Lower leg skin (tissue), 4 donors: ENCODE results near the gene INPP5D. TPM values are rescaled to one million over a fixed set of nuclear protein-coding genes. Genes with fewer than 3 reads are reported as not detected.

ENCODE experiments used
- DNase-seq, 2 donors: peaks; one replicate each; pipeline ENCODE4 v3.0.0-alpha.2; 2019; ENCODE audit warnings: low spot score in 2 of 2
- H3K4me3 ChIP-seq: fragments of 200-600 bp; sonication (generic); 2 replicates; pipeline ENCODE4 v1.5.1; 2017; ENCODE audit warnings: mild to moderate bottlenecking, low read depth; ENCODE audit not compliant: poor library complexity, severe bottlenecking
- CTCF ChIP-seq, 3 donors: fragments of 450-650 bp; IDR thresholded peaks; one replicate each; pipeline ENCODE4 v1.5.1; 2016; ENCODE audit warnings: antibody characterized with exemption in 3 of 3, mild to moderate bottlenecking in 3 of 3, moderate library complexity in 2 of 3
- POLR2A ChIP-seq, 2 donors: fragments of 450-650 bp; IDR thresholded peaks; one replicate each; pipeline ENCODE4 v1.6.1; 2016 to 2017; ENCODE audit warnings: antibody characterized with exemption in 2 of 2, mild to moderate bottlenecking in 1 of 2, moderate library complexity in 1 of 2
- WGBS, 2 donors: methylation state at CpG; one replicate each; pipeline ENCODE4 v1.1.5; 2018; 5-methylcytosine and 5-hydroxymethylcytosine counted together
- intact Hi-C: fragments of 100-400 bp; cut with DNase I; formaldehyde crosslinking; loops from one replicate; pipeline ENCODE4 v1.15.0; 2023; ENCODE audit warnings: low total_unique reads
- total RNA-seq, 4 donors: library from RNA; depleted of rRNA; stranded (reverse); fragments of >200 nt; gene quantifications; one replicate each; pipeline ENCODE4 v1.1.0, GENCODE V29; 2016

Gene INPP5D
- total RNA-seq, 4 donors from 2014 or later, result 8.6 to 15.0 (median 13.0) TPM

DNA sequence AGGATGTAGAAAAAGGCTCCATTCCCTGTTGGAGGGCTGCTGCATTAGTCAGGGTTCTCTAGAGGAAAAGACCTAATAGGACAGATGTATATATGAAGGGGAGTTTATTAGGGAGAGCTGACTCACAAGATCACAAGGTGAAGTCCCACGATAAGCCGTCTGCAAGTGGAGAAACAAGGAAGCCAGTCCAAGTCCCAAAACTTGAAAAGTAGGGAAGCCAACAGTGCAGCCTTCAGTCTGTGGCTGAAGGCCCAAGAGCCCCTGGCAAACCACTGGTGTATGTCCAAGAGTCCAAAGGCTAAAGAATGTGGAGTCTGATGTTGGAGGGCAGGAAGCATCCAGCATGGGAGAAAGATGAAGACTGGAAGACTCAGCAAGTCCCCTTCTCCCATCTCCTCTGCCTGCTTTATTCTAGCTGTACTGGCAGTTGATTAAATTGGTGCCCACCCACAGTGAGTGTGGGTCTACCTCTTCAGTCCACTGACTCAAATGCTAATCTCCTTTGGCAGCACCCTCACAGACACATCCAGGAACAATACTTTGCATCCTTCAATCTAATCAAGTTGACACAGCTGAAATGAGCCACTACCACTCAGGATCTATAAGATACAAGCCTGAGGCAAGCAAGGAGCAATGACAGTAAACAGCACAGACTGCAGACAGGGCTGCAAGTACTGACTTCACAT is 161.4 kb downstream of the INPP5D start:
- TF ChIP-seq CTCF (IDR thresholded peaks at IDR 0.05) (no peak), POLR2A (IDR thresholded peaks at IDR 0.05) (no peak)
- H3K4me3 ChIP-seq, result no peak overlapping the region
- 60 to 65% methylated on average over 2 of the region's 2 CpGs for whole genome bisulfite sequencing, 2 donors
- intact Hi-C loops, result no loop called here
- DNase-seq, result no peak

GRCh38 chr2:233223059-233223894 is 163.1 kb downstream of the INPP5D start:
- H3K4me3 ChIP-seq, result no peak overlapping the region
- WGBS, 2 donors, result 87 to 88% methylated on average over 14 of the region's 14 CpGs
- TF ChIP-seq CTCF (IDR thresholded peaks at IDR 0.05) (no peak), POLR2A (IDR thresholded peaks at IDR 0.05) (no peak)
- intact Hi-C loops, result no loop called here
- no peak for DNase-seq

DNA sequence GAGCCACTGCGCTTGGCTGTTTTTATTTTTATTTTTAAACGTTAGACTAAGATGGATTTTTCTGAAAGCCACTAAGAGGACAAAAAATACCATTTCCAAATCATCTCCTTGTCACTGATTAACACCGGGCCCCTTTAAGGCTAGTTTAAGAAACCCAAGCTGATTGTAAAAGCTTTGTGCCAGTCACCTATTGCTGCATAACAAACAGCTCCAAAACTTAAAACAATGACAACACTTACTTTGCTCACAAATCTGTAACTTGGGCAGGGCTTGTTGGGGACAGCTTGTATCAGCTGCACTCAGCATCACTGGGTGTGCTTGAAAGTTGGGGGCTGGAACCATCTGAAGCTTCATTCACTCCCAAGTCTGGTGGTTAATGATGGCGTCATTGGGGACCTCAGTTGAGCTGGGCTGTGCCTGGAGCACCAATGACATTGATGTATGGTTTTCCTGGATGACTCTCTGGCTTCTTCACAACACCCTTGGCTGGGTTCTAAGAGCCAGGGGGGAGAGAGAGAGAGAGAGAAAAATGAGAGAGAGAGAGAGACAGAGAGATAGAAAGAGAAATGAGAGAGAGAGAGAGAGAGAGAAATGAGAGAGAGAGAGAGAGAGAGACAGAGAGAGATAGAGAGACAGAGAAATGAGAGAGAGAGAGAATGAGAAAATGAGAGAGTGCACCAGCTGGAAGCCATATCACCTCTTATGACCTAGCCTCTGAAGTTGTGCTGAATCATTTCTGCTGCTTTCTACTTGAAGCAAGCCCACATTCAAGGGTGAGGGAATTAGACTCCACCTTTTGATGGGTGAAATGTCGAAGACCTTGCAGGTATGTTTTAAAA is 165.3 kb downstream of the INPP5D start:
- WGBS, 2 donors, result 78 to 80% methylated on average over 5 of the region's 5 CpGs
- intact Hi-C loops, result no loop called here

DNA sequence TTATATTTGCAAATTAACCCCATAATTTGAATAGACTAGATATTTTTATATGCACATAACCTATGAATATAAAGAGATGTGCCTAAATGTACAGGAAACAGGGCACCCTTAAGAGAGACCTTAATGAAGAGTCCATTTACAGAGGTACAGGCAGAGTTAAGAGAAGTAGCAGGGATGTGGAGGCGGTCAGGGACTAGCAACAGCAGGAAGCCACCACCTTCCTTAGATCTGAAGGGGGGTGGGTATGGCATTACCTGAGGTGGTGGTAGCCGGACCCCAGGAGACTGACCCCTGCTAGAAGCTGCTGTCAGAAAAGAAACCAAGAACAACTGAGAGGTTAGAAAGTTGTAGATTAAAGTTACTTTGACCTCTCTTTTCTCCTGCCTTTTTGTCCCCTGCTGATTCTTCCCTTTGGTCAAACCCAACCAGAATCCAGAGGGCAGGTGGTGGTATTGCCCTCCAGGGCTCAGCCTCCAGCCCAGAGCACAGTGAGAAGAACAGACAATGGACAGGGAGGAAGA is 166.4 kb downstream of the INPP5D start:
- intact Hi-C loops, result no loop called here
- no peak for TF ChIP-seq POLR2A (IDR thresholded peaks at IDR 0.05)
- TF ChIP-seq CTCF (IDR thresholded peaks at IDR 0.05), result no peak
- H3K4me3 ChIP-seq, result no peak overlapping the region
- WGBS, 2 donors, result 86 to 91% methylated on average over 2 of the region's 2 CpGs
- DNase-seq, result no peak

More for the DNA sequence above, 165.3 kb downstream of the INPP5D start:
- no peak for DNase-seq
- no peak for TF ChIP-seq POLR2A (IDR thresholded peaks at IDR 0.05)
- no peak for TF ChIP-seq CTCF (IDR thresholded peaks at IDR 0.05)
- H3K4me3 ChIP-seq, result no peak overlapping the region

DNA sequence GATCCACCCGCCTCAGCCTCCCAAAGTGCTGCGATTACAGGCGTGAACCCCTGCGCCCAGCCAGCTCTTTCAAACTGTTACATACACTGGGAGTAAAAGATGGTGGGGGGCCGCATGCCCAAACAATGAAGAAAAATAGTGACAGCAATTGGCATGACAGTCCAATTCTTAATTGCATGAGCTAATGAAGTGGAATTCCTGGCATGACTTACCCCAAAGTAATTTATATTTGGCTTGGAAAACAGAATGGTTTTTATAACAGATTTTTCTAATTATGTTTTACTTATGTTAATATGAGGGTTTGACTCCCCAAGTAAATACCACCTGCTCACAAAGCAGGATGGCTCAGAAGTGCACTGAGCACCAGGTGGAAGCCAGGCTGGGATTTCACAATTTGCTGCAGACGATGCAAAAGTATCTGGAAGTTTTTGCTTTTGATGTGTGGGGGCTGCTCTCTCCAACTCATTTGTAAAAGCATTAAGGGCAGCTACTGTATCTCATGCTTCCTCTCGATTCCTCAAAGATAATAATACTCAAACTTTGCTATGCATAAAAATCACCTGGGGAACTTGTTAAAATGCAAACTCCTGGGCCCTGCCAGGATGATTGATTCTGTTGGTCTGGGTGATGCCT is 167.3 kb downstream of the INPP5D start:
- 49 to 65% methylated on average over 7 of the region's 7 CpGs for WGBS, 2 donors

More for the DNA sequence above, 167.3 kb downstream of the INPP5D start:
- DNase-seq, result no peak
- intact Hi-C loops, result no loop called here
- no peak for TF ChIP-seq POLR2A (IDR thresholded peaks at IDR 0.05)
- TF ChIP-seq CTCF (IDR thresholded peaks at IDR 0.05), result no peak
- no peak overlapping the region for H3K4me3 ChIP-seq
